ENCODE results near the gene PLTP. TPM values are rescaled to one million over a fixed set of nuclear protein-coding genes. Genes with fewer than 3 reads are reported as not detected.

Gene PLTP
- total RNA-seq, 1 experiment from 2014 or later = 4.7 TPM

- Histone ChIP-seq H3K9me3 (ENCODE audit: control insufficient read depth in 1 of 2, insufficient read depth in 1 of 2, low read depth in 1 of 2, low read length in 2 of 2) (no peaks in the 10 kb centered on the region), H3K4me2 (ENCODE audit: low read length) (no peak overlapping the region), H3K9ac (ENCODE audit: low read length) (no peak overlapping the region), H3K4me3 (replicated peaks in 1 of 2; ENCODE audit: low read depth in 1 of 2, low read length in 2 of 2) (no peak overlapping the region), H3K27me3 (ENCODE audit: insufficient read depth, low read length) (no peaks in the 10 kb centered on the region), H2AFZ (ENCODE audit: low read depth, low read length, poor library complexity, severe bottlenecking) (no peak overlapping the region), H3K4me1 (ENCODE audit: control insufficient read depth in 1 of 2, insufficient read depth in 2 of 2, low read length in 2 of 2) (no peaks in the 10 kb centered on the region), H3K79me2 (ENCODE audit: insufficient read depth, low read length) (no peaks in the 10 kb centered on the region), H3K36me3 (ENCODE audit: control insufficient read depth in 1 of 2, insufficient read depth in 2 of 2, low read length in 2 of 2) (no peaks in the 10 kb centered on the region), H3K9me2 (ENCODE audit: insufficient read depth) (no peaks in the 10 kb centered on the region), H3K27ac (ENCODE audit: low read depth, low read length) (no peak overlapping the region), H4K20me1 (ENCODE audit: insufficient read depth) (no peaks in the 10 kb centered on the region)
- TF ChIP-seq REST (IDR thresholded peaks at IDR 0.05; ENCODE audit: low read depth) = no peak
- TF ChIP-seq ZFX (IDR thresholded peaks at IDR 0.05) = no peak
- no peak for TF ChIP-seq ZNF274 (IDR thresholded peaks at IDR 0.05; ENCODE audit: low read depth, low read length)
- no peak for TF ChIP-seq EZH2 (IDR thresholded peaks at IDR 0.05)
- TF ChIP-seq YY1 (IDR thresholded peaks at IDR 0.05; ENCODE audit: extremely low read depth, insufficient replicate concordance, low read depth, low read length) = no peak
- TF ChIP-seq SRF (IDR thresholded peaks at IDR 0.05; ENCODE audit: low read depth) = no peak
- TF ChIP-seq POLR2A (IDR thresholded peaks at IDR 0.05; ENCODE audit: borderline replicate concordance, extremely low read depth, insufficient read depth, insufficient read length) = no peak
- intact Hi-C loops (cut with micrococcal nuclease) = no loop called here
- DNase-seq (ENCODE audit: low read depth, low spot score) (no peak), ATAC-seq (no peak)
- no TSS peak for BruUV-seq (replicated peaks)
- CTCF ChIA-PET = interaction anchor here (1.1 kb wide), 1 partner anchor 16 kb away, joined by 3 read pairs; no protein-coding TSS in a partner anchor
- RAD21 ChIA-PET (ENCODE audit: low non-redundant PET in 1 of 2, low total read pairs in 2 of 2, uncharacterized antibody in 2 of 2, unreplicated experiment in 2 of 2) = no interaction called here
- POLR2A ChIA-PET = no interaction called here
These were observed 5.8 kb upstream of the PLTP start for GRCh38 chr20:45917790-45918141.

GRCh38 chr20:45913116-45913515 lies 1.2 kb upstream of the PLTP start:
- ChIA-PET POLR2A (no interaction called here), RAD21 (ENCODE audit: low non-redundant PET in 1 of 2, low total read pairs in 2 of 2, uncharacterized antibody in 2 of 2, unreplicated experiment in 2 of 2) (no interaction called here), CTCF (no interaction called here)
- Histone ChIP-seq H3K79me2 (ENCODE audit: insufficient read depth, low read length) (no peaks in the 10 kb centered on the region), H3K4me2 (ENCODE audit: low read length) (no peak overlapping the region), H2AFZ (ENCODE audit: low read depth, low read length, poor library complexity, severe bottlenecking) (no peak overlapping the region), H3K27me3 (ENCODE audit: insufficient read depth, low read length) (no peaks in the 10 kb centered on the region), H3K4me3 (replicated peaks in 1 of 2; ENCODE audit: low read depth in 1 of 2, low read length in 2 of 2) (no peak overlapping the region), H3K27ac (ENCODE audit: low read depth, low read length) (no peak overlapping the region), H3K9ac (ENCODE audit: low read length) (no peak overlapping the region), H4K20me1 (ENCODE audit: insufficient read depth) (no peaks in the 10 kb centered on the region), H3K9me3 (ENCODE audit: control insufficient read depth in 1 of 2, insufficient read depth in 1 of 2, low read depth in 1 of 2, low read length in 2 of 2) (no peaks in the 10 kb centered on the region), H3K36me3 (ENCODE audit: control insufficient read depth in 1 of 2, insufficient read depth in 2 of 2, low read length in 2 of 2) (no peaks in the 10 kb centered on the region), H3K9me2 (ENCODE audit: insufficient read depth) (no peaks in the 10 kb centered on the region), H3K4me1 (ENCODE audit: control insufficient read depth in 1 of 2, insufficient read depth in 2 of 2, low read length in 2 of 2) (peaks cover 0 to 15% of the 10 kb centered on the region in 2 experiments; a peak in 3 of 4 replicates)
- DNase-seq (ENCODE audit: low read depth, low spot score) (no peak), ATAC-seq (no peak)
- no TSS peak for BruUV-seq (replicated peaks)
- intact Hi-C loops (cut with micrococcal nuclease) = no loop called here
- TF ChIP-seq ZNF274 (IDR thresholded peaks at IDR 0.05; ENCODE audit: low read depth, low read length) = no peak
- TF ChIP-seq EZH2 (IDR thresholded peaks at IDR 0.05) = no peak
- TF ChIP-seq ZBTB33 (IDR thresholded peaks at IDR 0.05; ENCODE audit: extremely low read depth, insufficient replicate concordance, low read length) = no peak

Measured in HCT116 (cell line).